Measurements from ENCODE around the gene EN2.
A peak's percentile ranks its signal among the peaks of the same experiment; 100 is the strongest.

EN2 gene

GRCh38 chr7:155450970-155451801 lies 6.7 kb upstream of the EN2 start:
- DNase-seq (ENCODE audit: low spot score): no peak

GRCh38 chr7:155451840-155452239 lies 6.1 kb upstream of the EN2 start:
- DNase-seq (ENCODE audit: low spot score): no peak

- DNase-seq (ENCODE audit: low spot score): no peak
Measured at GRCh38 chr7:155452505-155453295, 5.2 kb upstream of the EN2 start.

- no peak for DNase-seq (ENCODE audit: low spot score)
Measured at GRCh38 chr7:155453296-155454182, 4.4 kb upstream of the EN2 start.

GRCh38 chr7:155454183-155455112 lies 3.5 kb upstream of the EN2 start:
- no peak for DNase-seq (ENCODE audit: low spot score)

- no peak for DNase-seq (ENCODE audit: low spot score)
Measured at GRCh38 chr7:155455132-155455693, 2.7 kb upstream of the EN2 start.

- no peak for DNase-seq (ENCODE audit: low spot score)
Measured at GRCh38 chr7:155455776-155456737, 1.9 kb upstream of the EN2 start.

GRCh38 chr7:155456738-155457543 lies 988 bp upstream of the EN2 start:
- DNase-seq (ENCODE audit: low spot score): peak; percentile 93

- DNase-seq (ENCODE audit: low spot score): no peak
Measured at GRCh38 chr7:155457544-155458110, 302 bp upstream of the EN2 start.

- DNase-seq (ENCODE audit: low spot score): no peak
Measured at GRCh38 chr7:155458878-155459699, 1.2 kb downstream of the EN2 start.

- DNase-seq (ENCODE audit: low spot score): no peak
Measured at GRCh38 chr7:155459700-155460461, 2.0 kb downstream of the EN2 start.

- DNase-seq (ENCODE audit: low spot score): no peak
Measured at GRCh38 chr7:155460926-155461613, 3.1 kb downstream of the EN2 start.

- no peak for DNase-seq (ENCODE audit: low spot score)
Measured at GRCh38 chr7:155461631-155462030, 3.7 kb downstream of the EN2 start.

GRCh38 chr7:155462163-155462735 lies 4.3 kb downstream of the EN2 start:
- no peak for DNase-seq (ENCODE audit: low spot score)

GRCh38 chr7:155463114-155463811 lies 5.3 kb downstream of the EN2 start:
- no peak for DNase-seq (ENCODE audit: low spot score)
